ENCODE data around the gene ZNF664. TPM values are rescaled to one million over a fixed set of nuclear protein-coding genes. Genes with fewer than 3 reads are reported as not detected.

ZNF664 gene
- total and polyA plus RNA-seq, 10 donors, result 12.0 to 53.4 (median 41.7) TPM

GRCh38 chr12:123989753-123990152 lies 16.7 kb downstream of the ZNF664 start:
- H3K4me1 ChIP-seq, result peaks cover 6 to 64% (median 25%) of the 10 kb centered on the region in 6 donors
- no peaks in the 10 kb centered on the region for H3K9me3 ChIP-seq
- no peak for DNase-seq
- no peak overlapping the region for H3K4me3 ChIP-seq
- H3K36me3 ChIP-seq, result peaks cover 0 to 65% (median 15%) of the 10 kb centered on the region in 6 donors
- no peak for TF ChIP-seq CTCF (IDR thresholded peaks at IDR 0.05 in 8 of 11, conservative IDR thresholded peaks at IDR 0.05 in 3 of 11)
- TF ChIP-seq POLR2A (IDR thresholded peaks at IDR 0.05), result no peak
- no peak for TF ChIP-seq POLR2AphosphoS5 (IDR thresholded peaks at IDR 0.05)
- H3K27ac ChIP-seq, result no peak overlapping the region
- H3K27me3 ChIP-seq (replicated peaks in 1 of 7), result no peaks in the 10 kb centered on the region
- intact Hi-C loops (cut with DNase I; ENCODE audit: low total_unique reads), result loop anchor here (10.0 kb wide), 1 partner anchor 185 kb away; no protein-coding TSS in a partner anchor
- WGBS, 5 donors, result 81 to 91% (median 82%) methylated on average over 1 of the region's 1 CpG

GRCh38 chr12:123990511-123990910 lies 17.5 kb downstream of the ZNF664 start:
- peaks cover 0 to 65% (median 15%) of the 10 kb centered on the region in 6 donors for H3K36me3 ChIP-seq
- TF ChIP-seq POLR2AphosphoS5 (IDR thresholded peaks at IDR 0.05) (no peak), CTCF (IDR thresholded peaks at IDR 0.05 in 8 of 11, conservative IDR thresholded peaks at IDR 0.05 in 3 of 11) (no peak), POLR2A (IDR thresholded peaks at IDR 0.05) (no peak)
- H3K4me1 ChIP-seq, result peaks cover 6 to 65% (median 25%) of the 10 kb centered on the region in 6 donors
- H3K9me3 ChIP-seq, result no peaks in the 10 kb centered on the region
- intact Hi-C loops (cut with DNase I; ENCODE audit: low total_unique reads), result no loop called here
- 51 to 74% (median 65%) methylated on average over 4 of the region's 4 CpGs for WGBS, 5 donors
- no peak overlapping the region for H3K27ac ChIP-seq
- H3K4me3 ChIP-seq, result no peak overlapping the region
- H3K27me3 ChIP-seq (replicated peaks in 1 of 7), result no peaks in the 10 kb centered on the region
- no peak for DNase-seq

GRCh38 chr12:123991372-123991951 lies 18.4 kb downstream of the ZNF664 start:
- Histone ChIP-seq H3K4me1 (peaks cover 6 to 65% (median 20%) of the 10 kb centered on the region in 6 donors), H3K27me3 (replicated peaks in 1 of 7) (no peaks in the 10 kb centered on the region), H3K4me3 (no peak overlapping the region), H3K36me3 (peaks cover 0 to 67% (median 15%) of the 10 kb centered on the region in 6 donors), H3K27ac (no peak overlapping the region), H3K9me3 (no peaks in the 10 kb centered on the region)
- WGBS, 5 donors, result 89 to 97% (median 92%) methylated on average over 2 of the region's 2 CpGs
- TF ChIP-seq POLR2AphosphoS5 (IDR thresholded peaks at IDR 0.05) (no peak), POLR2A (IDR thresholded peaks at IDR 0.05) (no peak), CTCF (IDR thresholded peaks at IDR 0.05 in 8 of 11, conservative IDR thresholded peaks at IDR 0.05 in 3 of 11) (no peak)
- intact Hi-C loops (cut with DNase I; ENCODE audit: low total_unique reads), result no loop called here
- DNase-seq, result no peak

- Histone ChIP-seq H3K27me3 (replicated peaks in 1 of 7) (no peaks in the 10 kb centered on the region), H3K36me3 (peaks cover 0 to 74% (median 15%) of the 10 kb centered on the region in 6 donors), H3K4me1 (peaks cover 0 to 60% (median 16%) of the 10 kb centered on the region in 6 donors), H3K9me3 (no peaks in the 10 kb centered on the region), H3K4me3 (no peak overlapping the region), H3K27ac (no peak overlapping the region)
- intact Hi-C loops (cut with DNase I; ENCODE audit: low total_unique reads), result no loop called here
- no peak for DNase-seq
- 91 to 95% (median 92%) methylated on average over 8 of the region's 8 CpGs for WGBS, 5 donors
- TF ChIP-seq POLR2A (IDR thresholded peaks at IDR 0.05) (no peak), CTCF (IDR thresholded peaks at IDR 0.05 in 8 of 11, conservative IDR thresholded peaks at IDR 0.05 in 3 of 11) (no peak), POLR2AphosphoS5 (IDR thresholded peaks at IDR 0.05) (no peak)
These were observed 19.3 kb downstream of the ZNF664 start for GRCh38 chr12:123992118-123992825.

Data from spleen (tissue), 11 donors.